Transverse colon (tissue), 3 donors: ENCODE data around the gene DNAJB6.
"Not testable (repeated sequence)": the region's sequence is repeated elsewhere in the genome, so short reads cannot be mapped to it uniquely, and the experiment has no call there.

Experiments
- CTCF ChIP-seq, 5 experiments: fragments of 200-600 bp in 3 of 5; fragments of 450-650 bp in 2 of 5; sonication (generic) in 3 of 5; IDR thresholded peaks; 1 replicate in 2 of 5; 2 replicates in 3 of 5; pipeline ENCODE4 v1.5.1; 2016 to 2017; ENCODE audit warnings: antibody characterized with exemption in 5 of 5, inconsistent platforms in 3 of 5, mild to moderate bottlenecking in 2 of 5, moderate library complexity in 1 of 5
- POLR2A ChIP-seq: fragments of 450-650 bp; IDR thresholded peaks from one replicate; pipeline ENCODE4 v1.6.1; 2016; ENCODE audit warnings: antibody characterized with exemption, mild to moderate bottlenecking, moderate library complexity

DNA sequence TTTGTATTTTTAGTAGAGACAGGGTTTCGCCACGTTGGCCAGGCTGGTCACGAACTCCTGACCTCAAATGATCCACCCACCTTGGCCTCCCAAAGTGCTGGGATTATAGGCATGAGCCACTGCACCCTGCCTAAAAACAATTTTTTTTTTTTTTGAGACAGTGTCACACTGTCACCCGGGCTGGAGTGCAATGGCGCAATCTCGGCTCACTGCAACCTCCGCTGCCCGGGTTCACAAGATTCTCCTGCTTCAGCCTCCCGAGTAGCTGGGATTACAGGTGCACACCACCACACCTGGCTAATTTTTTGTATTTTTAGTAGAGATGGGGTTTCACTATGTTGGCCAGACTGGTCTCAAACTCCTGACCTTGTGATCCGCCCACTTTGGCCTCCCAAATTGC is 6.2 kb upstream of the DNAJB6 start:
- not testable (repeated sequence) for TF ChIP-seq CTCF (IDR thresholded peaks at IDR 0.05); POLR2A
